ENCODE data around the gene PARD3B. TPM values are rescaled to one million over a fixed set of nuclear protein-coding genes. Genes with fewer than 3 reads are reported as not detected.

The PARD3B gene
- total RNA-seq, 1 experiment from 2014 or later = 6.4 TPM

DNA sequence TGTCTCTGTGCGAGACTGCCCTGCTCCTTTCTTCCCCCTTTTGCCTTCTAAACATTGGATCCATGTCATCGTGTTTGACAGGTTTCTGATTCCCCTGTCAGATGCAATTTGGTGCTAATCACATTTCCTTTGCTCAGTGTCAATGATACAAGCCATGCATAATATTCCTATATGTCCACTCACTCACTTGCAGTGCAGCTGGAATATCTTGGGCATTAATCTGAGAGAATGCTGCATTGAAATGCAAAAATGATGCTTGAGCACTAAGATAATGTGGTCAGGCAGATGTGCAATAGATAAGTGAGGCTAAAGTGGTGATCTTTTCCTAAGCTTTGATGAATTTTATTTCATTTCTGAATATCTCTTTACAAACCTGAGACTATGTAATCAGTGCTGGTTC lies 375.5 kb downstream of the PARD3B start:
- Mint-ChIP-seq H3K27me3 (ENCODE audit: low read depth) (no peaks in the 10 kb centered on the region), H3K4me3 (no peak overlapping the region), H3K4me1 (no peaks in the 10 kb centered on the region), H3K36me3 (ENCODE audit: insufficient read depth in 1 of 3, low read depth in 3 of 3) (no peaks in the 10 kb centered on the region), H3K27ac (no peak overlapping the region), H3K9me3 (no peaks in the 10 kb centered on the region)
- no peaks in the 10 kb centered on the region for H3K9me3 ChIP-seq (ENCODE audit: control insufficient read depth, low read depth, low read length)
- H3K18ac ChIP-seq (ENCODE audit: insufficient read length, low read depth, low read length) = no peak overlapping the region
- no peak overlapping the region for H2AK5ac ChIP-seq (ENCODE audit: insufficient read length, low read length)
- H3K23ac ChIP-seq (ENCODE audit: insufficient read length, low read depth, low read length) = no peak overlapping the region
- no peak for TF ChIP-seq CTCF (conservative IDR thresholded peaks at IDR 0.05)
- H3K27ac ChIP-seq (ENCODE audit: insufficient read length, low read depth, low read length) = no peak overlapping the region
- H3K27me3 ChIP-seq (ENCODE audit: insufficient read depth, low read length) = no peaks in the 10 kb centered on the region
- no peaks in the 10 kb centered on the region for H3K23me2 ChIP-seq (ENCODE audit: insufficient read length, low read depth, low read length, poor library complexity, severe bottlenecking)
- no peak overlapping the region for H2BK12ac ChIP-seq (ENCODE audit: insufficient read length, low read depth, low read length)
- no peaks in the 10 kb centered on the region for H3K79me1 ChIP-seq (ENCODE audit: insufficient read depth, low read depth, low read length, poor library complexity, severe bottlenecking)
- H2BK20ac ChIP-seq (ENCODE audit: low read depth, low read length, poor library complexity, severe bottlenecking) = no peak overlapping the region
- H2BK15ac ChIP-seq (ENCODE audit: low read depth, low read length) = no peak overlapping the region
- no peak overlapping the region for H2BK5ac ChIP-seq (ENCODE audit: insufficient read length, low read length)
- H4K8ac ChIP-seq (replicated peaks; ENCODE audit: insufficient read length, low read depth, low read length) = no peak overlapping the region
- DNase-seq = no peak
- H3K4me1 ChIP-seq (ENCODE audit: insufficient read depth, low read length) = no peaks in the 10 kb centered on the region
- no peak overlapping the region for H3K56ac ChIP-seq (ENCODE audit: insufficient read length, low read depth, low read length)
- H3K79me2 ChIP-seq (ENCODE audit: insufficient read depth, low read length) = no peaks in the 10 kb centered on the region
- H3K9ac ChIP-seq (ENCODE audit: extremely low read depth, insufficient read length, low read length) = no peak overlapping the region
- H3K4me2 ChIP-seq (ENCODE audit: insufficient read depth, insufficient read length, low read length) = no peak overlapping the region
- no peak overlapping the region for H3K4ac ChIP-seq (ENCODE audit: low read depth, low read length)
- no peaks in the 10 kb centered on the region for H4K20me1 ChIP-seq (ENCODE audit: control insufficient read depth, insufficient read depth, insufficient read length)
- H2AFZ ChIP-seq (ENCODE audit: low read length) = no peak overlapping the region
- H2BK120ac ChIP-seq (ENCODE audit: low read depth, low read length, poor library complexity, severe bottlenecking) = no peak overlapping the region
- no peak overlapping the region for H3K14ac ChIP-seq (ENCODE audit: insufficient read depth, low read length)
- H4K5ac ChIP-seq (ENCODE audit: insufficient read length, low read depth, low read length) = no peak overlapping the region
- no peak overlapping the region for H4K91ac ChIP-seq (ENCODE audit: insufficient read length, low read depth, low read length)
- no CpG with 5 or more reads among the region's 2 CpGs for whole genome bisulfite sequencing (ENCODE audit: extremely low coverage, insufficient read length, low lambda C conversion rate)
- no peak overlapping the region for H3T11ph ChIP-seq (ENCODE audit: low read length)

Data from H9 (cell line).